ENCODE data around the gene ZFP1.

DNA sequence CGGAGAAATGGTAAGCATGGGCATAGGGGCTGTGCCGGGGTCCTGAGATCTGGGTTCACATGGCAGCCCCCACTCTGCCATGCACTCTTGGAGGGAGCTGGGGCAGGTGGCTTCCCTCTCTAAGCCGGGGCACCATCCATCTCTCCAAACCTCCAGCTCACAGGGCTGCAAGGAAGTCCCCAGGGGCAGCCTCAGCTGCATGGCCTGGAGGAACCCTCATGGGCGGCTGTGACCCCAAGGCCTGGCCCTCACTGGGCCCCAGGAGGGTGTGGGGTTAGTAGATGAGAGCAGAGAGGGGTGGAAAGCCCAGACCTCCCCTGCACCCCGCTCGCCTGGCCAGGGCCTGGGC, 56.1 kb downstream of the ZFP1 start:
- TF ChIP-seq CTCF (IDR thresholded peaks at IDR 0.05) (no peak), POLR2A (IDR thresholded peaks at IDR 0.05) (no peak)
